Kidney epithelial cell (primary cell): ENCODE measurements around the gene ARHGAP28. TPM values are rescaled to one million over a fixed set of nuclear protein-coding genes. Genes with fewer than 3 reads are reported as not detected.

ENCODE experiments used
- DNase-seq: peaks from one replicate; pipeline ENCODE4 v3.0.0-alpha.2; 2010; ENCODE audit warnings: low read depth
- H3K27me3 ChIP-seq: 2 replicates; pipeline ENCODE4 v1.6.0; 2011; ENCODE audit warnings: low read length; ENCODE audit not compliant: control insufficient read depth, insufficient read depth
- H3K36me3 ChIP-seq: 2 replicates; pipeline ENCODE4 v1.5.1; 2011; ENCODE audit warnings: low read length; ENCODE audit not compliant: control insufficient read depth, insufficient read depth
- H3K4me3 ChIP-seq: 2 replicates; pipeline ENCODE4 v1.5.1; 2011; ENCODE audit warnings: low read depth, mild to moderate bottlenecking, control low read depth, low read length
- CTCF ChIP-seq: IDR thresholded peaks from 2 replicates; pipeline ENCODE4 v1.5.1; 2011; ENCODE audit warnings: mild to moderate bottlenecking, moderate library complexity, low read length, control low read depth, inconsistent platforms; ENCODE audit not compliant: insufficient read depth, poor library complexity, severe bottlenecking
- total RNA-seq: library from RNA; depleted of rRNA; stranded (reverse); fragments of >200 nt; gene quantifications from 2 replicates; pipeline ENCODE4 v1.2.3, GENCODE V29; 2015

Gene ARHGAP28
- total RNA-seq, 1 donor from 2014 or later, result 4.6 TPM

GRCh38 chr18:6775237-6775636, 45.7 kb downstream of the ARHGAP28 start:
- no peak overlapping the region for H3K4me3 ChIP-seq

GRCh38 chr18:6775702-6776101, 46.2 kb downstream of the ARHGAP28 start:
- Histone ChIP-seq H3K36me3 (no peaks in the 10 kb centered on the region), H3K27me3 (no peaks in the 10 kb centered on the region), H3K4me3 (no peak overlapping the region)
- no peak for DNase-seq
- no peak for TF ChIP-seq CTCF

More at GRCh38 chr18:6775237-6775636, 45.7 kb downstream of the ARHGAP28 start:
- no peak for TF ChIP-seq CTCF
- Histone ChIP-seq H3K27me3 (no peaks in the 10 kb centered on the region), H3K36me3 (no peaks in the 10 kb centered on the region)
- no peak for DNase-seq

- H3K36me3 ChIP-seq, result no peaks in the 10 kb centered on the region
- no peaks in the 10 kb centered on the region for H3K27me3 ChIP-seq
- no peak overlapping the region for H3K4me3 ChIP-seq
- no peak for DNase-seq
- TF ChIP-seq CTCF, result no peak
Observed at GRCh38 chr18:6776188-6776587, 46.7 kb downstream of the ARHGAP28 start.

- Histone ChIP-seq H3K36me3 (no peaks in the 10 kb centered on the region), H3K4me3 (no peak overlapping the region), H3K27me3 (no peaks in the 10 kb centered on the region)
- TF ChIP-seq CTCF, result no peak
- DNase-seq, result no peak
Observed at GRCh38 chr18:6777509-6777908, 48.0 kb downstream of the ARHGAP28 start.

GRCh38 chr18:6778459-6779247, 49.1 kb downstream of the ARHGAP28 start:
- Histone ChIP-seq H3K36me3 (no peaks in the 10 kb centered on the region), H3K27me3 (no peaks in the 10 kb centered on the region), H3K4me3 (no peak overlapping the region)
- TF ChIP-seq CTCF, result no peak
- DNase-seq, result no peak
